NCI-H2196 treated with DMSO at 0.1 percent for 48 hours (cell line): ENCODE data around the gene TAB2.

Experiments used
- DNase-seq: peaks from one replicate; lab custom pipeline; 2025; ENCODE audit not compliant: unreplicated experiment; lab: John Stamatoyannopoulos, UW

The TAB2 gene

DNA sequence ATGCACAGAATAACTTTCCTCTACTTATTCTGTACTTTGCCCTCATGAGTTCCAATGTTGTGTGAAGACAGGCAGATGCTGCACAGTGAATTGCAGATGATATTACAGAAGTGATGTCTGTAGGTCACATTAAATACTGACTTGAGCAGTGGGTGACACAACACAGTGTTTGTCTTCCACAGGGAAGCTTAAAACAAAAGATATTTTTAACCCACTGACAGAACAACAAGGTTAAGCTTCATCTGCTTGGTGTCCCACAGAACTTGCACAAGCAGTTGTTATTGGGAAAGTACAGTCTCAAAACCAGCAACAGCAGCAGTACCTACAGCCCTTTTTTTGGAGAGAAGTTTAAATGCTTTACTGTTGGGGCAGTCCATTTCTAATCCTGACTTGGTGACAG, 93.0 kb downstream of the TAB2 start:
- DNase-seq, result no peak

- DNase-seq, result no peak
Observed at GRCh38 chr6:149414009-149414408, 96.5 kb downstream of the TAB2 start.

DNA sequence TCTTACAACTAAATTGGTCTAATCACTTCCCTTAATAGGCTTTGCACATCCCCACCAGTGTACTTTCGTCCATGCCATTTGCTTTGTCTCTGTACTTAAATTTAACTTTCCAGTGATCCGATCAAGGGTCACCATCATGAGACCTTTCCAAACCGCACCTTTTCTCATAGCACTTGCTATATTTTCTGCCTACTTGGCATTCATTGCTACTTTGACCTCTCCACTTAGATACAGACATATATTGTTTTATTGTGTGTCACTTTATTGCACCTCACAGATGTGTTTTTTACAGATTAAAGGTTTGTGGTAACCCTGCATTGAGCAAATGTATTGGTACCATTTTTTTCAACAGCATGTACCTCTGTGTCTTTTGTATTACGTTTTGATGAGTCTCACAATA, 97.3 kb downstream of the TAB2 start:
- DNase-seq, result no peak

- no peak for DNase-seq
Observed at GRCh38 chr6:149419696-149420404, 102.3 kb downstream of the TAB2 start.

GRCh38 chr6:149421132-149421531, 103.6 kb downstream of the TAB2 start:
- no peak for DNase-seq

DNA sequence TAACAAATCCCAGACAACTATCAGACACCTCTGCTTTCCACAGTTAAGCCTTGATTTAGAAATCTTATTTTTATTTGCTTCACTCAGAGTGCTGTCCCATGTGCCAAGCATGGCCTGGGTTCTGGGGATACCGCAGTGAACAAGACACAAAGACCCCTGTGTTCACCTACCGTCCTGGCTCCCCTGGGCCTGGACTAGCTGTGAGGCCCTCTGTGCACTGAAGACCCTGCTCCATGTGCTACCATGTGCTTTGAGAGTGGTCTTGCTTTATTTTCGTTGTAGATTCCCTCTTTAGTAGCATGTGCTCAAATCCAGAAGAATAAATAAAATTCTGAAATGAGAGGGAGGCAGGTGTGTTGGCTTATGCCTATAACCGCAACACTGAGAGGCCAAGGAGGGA, 105.1 kb downstream of the TAB2 start:
- no peak for DNase-seq

DNA sequence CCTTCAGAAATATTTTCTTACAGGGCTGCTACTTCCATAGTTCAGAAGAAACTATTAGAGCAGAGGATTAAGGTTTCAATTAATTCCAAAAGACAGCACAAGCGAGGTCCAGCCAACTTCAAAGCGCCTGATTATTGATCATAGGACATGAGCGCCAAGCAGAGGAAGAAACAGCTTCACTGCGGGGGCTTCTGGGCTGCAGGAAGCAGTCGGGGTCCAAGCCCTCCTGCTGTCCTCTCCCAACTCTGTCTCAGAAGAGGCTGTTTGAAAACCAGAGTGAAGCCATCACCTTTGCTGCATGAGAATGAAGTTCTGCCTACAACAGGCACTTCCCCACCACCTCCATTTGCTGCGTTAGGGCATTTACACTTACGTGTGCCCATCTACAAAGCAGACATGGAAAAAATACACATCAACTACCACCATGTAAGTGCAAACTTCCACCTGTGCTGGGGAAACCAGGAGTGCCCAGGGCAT, 106.5 kb downstream of the TAB2 start:
- DNase-seq, result no peak

DNA sequence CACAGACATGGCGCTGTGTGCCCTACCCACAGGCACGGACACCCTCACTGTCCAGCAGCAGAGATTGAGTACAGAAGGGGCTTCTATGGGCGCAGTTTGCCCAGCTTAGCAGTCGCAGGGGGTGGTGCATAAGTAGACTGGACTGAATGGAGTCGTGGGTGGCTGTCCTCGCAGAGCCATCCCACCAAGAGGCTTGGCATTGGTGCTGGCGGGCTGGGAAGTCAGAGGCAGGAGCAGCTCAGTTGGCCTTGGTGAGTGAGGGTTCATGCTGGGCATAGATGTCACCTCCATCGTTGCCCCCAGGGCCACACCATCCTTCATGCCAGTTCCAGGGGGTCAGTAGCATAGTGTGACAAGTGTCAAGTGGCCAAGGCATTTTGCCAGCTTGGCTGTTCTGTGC, 107.7 kb downstream of the TAB2 start:
- DNase-seq, result no peak

- no peak for DNase-seq
Observed at GRCh38 chr6:149425754-149426153, 108.2 kb downstream of the TAB2 start.

GRCh38 chr6:149428606-149429005, 111.1 kb downstream of the TAB2 start:
- DNase-seq, result no peak

DNA sequence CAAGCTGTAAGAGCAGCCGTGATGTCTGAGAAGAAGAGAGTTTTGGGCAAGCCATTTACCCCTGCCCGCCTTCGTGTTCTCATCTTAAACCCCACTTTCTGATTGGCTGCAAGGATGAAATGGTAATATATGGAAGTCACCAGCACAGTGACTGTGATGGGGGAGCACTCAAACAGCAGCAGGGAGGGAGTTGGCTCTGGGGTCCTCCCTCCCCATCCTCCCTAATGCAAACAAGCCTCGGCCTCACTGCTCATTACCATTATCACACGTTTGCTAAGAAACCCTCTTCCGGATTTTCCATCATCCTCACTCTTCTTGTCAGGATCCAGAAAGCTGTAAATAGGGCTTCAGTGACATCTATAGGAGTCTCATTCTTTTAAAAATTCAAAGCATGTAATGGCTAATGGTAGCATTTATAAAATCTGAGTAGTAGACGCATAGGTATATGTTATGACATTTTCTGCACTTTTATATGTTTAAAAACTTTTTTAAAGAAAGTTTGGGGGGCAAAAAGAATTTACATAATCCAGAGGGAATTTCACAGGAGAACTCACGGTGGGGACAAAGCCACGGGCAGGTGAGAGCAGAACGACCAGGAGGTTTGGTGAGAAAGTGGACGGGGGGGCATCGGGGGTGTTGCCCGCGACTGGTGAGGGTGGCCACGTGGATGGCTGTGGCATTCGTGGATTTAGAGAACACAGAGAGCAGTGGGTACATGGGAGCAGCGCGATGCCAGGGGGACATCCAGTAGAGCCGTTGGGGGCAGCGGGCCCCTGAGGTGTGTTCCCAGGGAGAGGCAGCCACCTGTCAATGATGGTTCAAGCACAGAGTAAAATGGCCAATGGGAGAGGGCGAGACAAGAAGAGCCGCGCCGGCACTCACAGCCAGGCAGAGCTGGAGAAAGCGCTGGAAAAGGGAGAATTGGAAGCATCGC, 112.2 kb downstream of the TAB2 start:
- no peak for DNase-seq

DNA sequence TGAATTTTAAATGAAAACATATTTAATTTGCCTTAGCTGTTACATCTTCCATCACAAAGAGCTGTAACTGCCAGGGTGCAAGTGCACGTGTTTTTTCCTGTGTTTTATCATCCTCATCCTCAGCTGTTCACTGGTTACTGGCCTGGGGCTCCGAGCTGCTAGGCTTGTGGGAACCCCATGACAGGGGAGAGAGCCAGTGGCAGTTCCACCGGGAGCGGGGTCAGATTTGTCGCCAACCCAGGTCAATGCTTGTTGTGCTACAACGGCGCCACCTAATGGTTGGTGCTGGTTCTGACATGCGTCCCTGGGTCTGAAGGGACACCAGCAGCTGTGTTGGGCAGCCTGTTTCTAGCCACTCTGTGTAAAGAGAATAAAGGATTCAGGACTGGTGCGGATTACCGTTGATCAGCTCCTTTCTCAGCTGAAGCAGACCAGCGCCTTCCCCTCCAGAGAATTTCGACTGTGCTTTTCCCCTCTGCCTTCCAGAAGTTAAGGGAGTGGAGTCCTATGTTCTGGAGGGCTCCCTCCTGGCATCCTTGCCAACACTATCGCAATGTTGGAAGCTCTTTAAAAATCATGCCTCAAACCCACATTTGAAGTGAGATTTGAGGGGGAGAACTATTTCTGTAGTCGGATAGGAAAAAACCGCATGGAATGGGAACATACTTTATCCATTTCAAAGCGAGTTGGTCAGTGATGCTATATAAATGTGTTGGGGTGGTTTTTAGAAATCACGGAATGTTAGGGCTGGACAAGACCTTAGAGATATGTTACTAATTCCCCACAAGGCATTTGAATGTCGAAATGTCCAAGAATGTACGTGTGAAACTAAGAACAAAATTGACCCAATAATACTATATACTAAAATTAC, 114.6 kb downstream of the TAB2 start:
- DNase-seq, result peak; percentile 69

- no peak for DNase-seq
Observed at GRCh38 chr6:149433405-149433804, 115.9 kb downstream of the TAB2 start.

- no peak for DNase-seq
Observed at GRCh38 chr6:149433881-149434280, 116.4 kb downstream of the TAB2 start.

DNA sequence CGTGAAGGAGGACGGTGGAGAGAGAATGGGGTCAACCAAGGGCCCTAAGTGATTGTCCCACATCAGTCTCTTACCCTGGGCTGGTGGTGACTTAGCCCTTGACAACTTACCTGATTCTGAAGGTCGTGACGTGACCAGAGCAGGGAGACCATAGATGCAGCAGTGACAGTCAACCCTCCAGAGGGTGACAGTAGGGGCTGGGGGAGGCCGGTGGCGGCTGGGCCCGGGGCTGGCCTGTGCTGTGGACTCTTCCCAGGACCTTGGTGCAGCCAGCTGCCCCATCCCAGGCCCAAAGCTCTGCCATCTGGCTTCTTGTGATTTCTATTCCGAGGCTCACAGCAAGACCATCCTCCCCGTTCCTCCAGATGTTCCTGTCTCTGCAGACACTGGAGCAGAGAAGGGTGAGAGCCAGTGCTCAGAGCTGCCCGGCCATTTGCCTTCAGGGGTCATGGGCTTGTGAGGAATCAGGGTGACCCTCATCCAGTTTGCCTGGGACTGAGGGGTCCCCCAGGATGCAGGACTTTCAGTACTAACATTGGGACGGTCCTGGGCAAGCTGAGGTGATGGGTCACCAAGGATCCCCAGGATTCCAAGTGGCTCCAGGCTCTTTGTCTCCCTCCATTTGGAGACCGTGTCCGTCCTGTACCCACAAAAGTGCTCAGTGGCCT, 118.5 kb downstream of the TAB2 start:
- no peak for DNase-seq

DNA sequence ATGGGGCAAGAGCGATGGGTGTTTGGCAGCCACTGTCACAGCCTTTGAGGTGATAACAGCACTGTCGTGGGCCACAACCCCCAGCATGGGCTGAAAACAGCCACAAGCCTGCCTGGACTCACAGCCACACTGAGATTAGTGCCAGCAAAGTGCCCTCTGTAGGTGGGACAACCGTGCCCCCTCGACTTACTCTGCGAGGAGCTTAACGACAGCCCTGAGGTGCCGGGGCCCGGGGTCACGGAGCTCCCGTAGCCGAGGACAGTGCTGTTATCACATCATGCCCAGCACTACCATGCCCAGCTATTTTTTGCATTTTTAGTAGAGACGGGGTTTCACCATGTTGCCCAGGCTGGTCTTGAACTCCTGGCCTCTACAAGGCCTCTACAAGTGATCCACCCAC, 119.1 kb downstream of the TAB2 start:
- no peak for DNase-seq

- no peak for DNase-seq
Observed at GRCh38 chr6:149437212-149437611, 119.7 kb downstream of the TAB2 start.

DNA sequence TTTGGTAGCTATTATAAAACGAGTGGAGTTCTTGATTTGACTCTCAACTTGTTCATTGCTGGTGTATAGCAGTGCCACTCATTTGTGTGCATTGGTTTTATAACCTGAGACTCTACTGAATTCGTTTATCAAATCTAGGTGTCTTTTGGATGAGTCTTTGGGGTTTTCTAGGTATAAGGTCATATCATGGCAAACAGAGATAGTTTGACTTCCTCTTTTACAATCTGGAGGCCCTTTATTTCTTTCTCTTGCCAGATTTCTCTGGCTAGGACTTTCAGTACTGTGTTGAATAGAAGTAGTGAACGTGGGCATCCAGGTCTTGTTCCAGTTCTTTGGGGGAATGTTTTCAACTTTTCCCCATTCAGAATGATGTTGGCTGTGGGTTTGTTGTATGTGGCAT, 121.3 kb downstream of the TAB2 start:
- DNase-seq, result no peak

DNA sequence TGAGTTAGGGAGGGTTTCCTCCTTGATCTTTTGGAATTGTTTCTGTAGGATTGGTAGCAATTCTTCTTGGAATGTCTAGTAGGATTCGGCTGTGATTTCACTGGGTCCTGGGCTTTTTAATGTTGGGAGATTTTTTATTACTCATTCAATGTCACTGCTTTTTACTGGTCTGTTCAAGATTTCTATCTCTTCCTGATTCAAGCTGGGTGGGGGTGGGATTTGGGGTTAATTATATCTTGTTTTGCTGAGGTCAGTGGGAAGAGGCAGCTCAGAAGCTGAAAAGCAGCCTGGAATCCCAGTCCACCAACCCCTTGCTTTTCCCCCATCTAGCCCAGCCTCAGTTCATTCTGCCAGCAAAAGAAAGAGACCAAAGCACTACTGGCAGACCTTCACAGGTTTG, 122.1 kb downstream of the TAB2 start:
- no peak for DNase-seq

- DNase-seq, result no peak
Observed at GRCh38 chr6:149440735-149441671, 123.5 kb downstream of the TAB2 start.
